GM21723 (cell line): ENCODE measurements around the gene TMEM44.
"Not testable (repeated sequence)": the region's sequence is repeated elsewhere in the genome, so short reads cannot be mapped to it uniquely, and the experiment has no call there.

Source experiments
- ATAC-seq: cut with Tn5 transposase; IDR thresholded peaks from one replicate; pipeline ENCODE4 v1.9.1; 2021; ENCODE audit warnings: mild to moderate bottlenecking, moderate library complexity; ENCODE audit not compliant: unreplicated experiment

TMEM44 gene

GRCh38 chr3:194610689-194611088 lies 22.5 kb downstream of the TMEM44 start:
- ATAC-seq, result no peak

- ATAC-seq, result no peak
These were observed 23.6 kb downstream of the TMEM44 start for GRCh38 chr3:194609601-194610000.

- no peak for ATAC-seq
These were observed 24.2 kb downstream of the TMEM44 start for GRCh38 chr3:194608981-194609380.

- no peak for ATAC-seq
These were observed 25.4 kb downstream of the TMEM44 start for GRCh38 chr3:194607592-194608389.

GRCh38 chr3:194606941-194607340 lies 26.3 kb downstream of the TMEM44 start:
- ATAC-seq, result no peak

GRCh38 chr3:194606163-194606562 lies 27.1 kb downstream of the TMEM44 start:
- no peak for ATAC-seq

GRCh38 chr3:194605314-194605713 lies 27.9 kb downstream of the TMEM44 start:
- not testable (repeated sequence) for ATAC-seq

GRCh38 chr3:194604837-194605236 lies 28.4 kb downstream of the TMEM44 start:
- no peak for ATAC-seq

- no peak for ATAC-seq
These were observed 29.1 kb downstream of the TMEM44 start for GRCh38 chr3:194604126-194604525.

GRCh38 chr3:194602669-194603171 lies 30.5 kb downstream of the TMEM44 start:
- no peak for ATAC-seq

GRCh38 chr3:194598771-194599557 lies 34.3 kb downstream of the TMEM44 start:
- ATAC-seq, result no peak

- ATAC-seq, result no peak
These were observed 36.3 kb downstream of the TMEM44 start for GRCh38 chr3:194596906-194597305.

- no peak for ATAC-seq
These were observed 40.1 kb downstream of the TMEM44 start for GRCh38 chr3:194592798-194593752.

GRCh38 chr3:194588741-194589140 lies 44.5 kb downstream of the TMEM44 start:
- ATAC-seq, result no peak

- ATAC-seq, result no peak
These were observed 45.0 kb downstream of the TMEM44 start for GRCh38 chr3:194588236-194588635.

- ATAC-seq, result no peak
These were observed 45.7 kb downstream of the TMEM44 start for GRCh38 chr3:194587438-194587931.

- no peak for ATAC-seq
These were observed 46.4 kb downstream of the TMEM44 start for GRCh38 chr3:194586836-194587235.

- ATAC-seq, result no peak
These were observed 47.3 kb downstream of the TMEM44 start for GRCh38 chr3:194585880-194586281.

- no peak for ATAC-seq
These were observed 48.4 kb downstream of the TMEM44 start for GRCh38 chr3:194584866-194585265.

- ATAC-seq, result peak; percentile 1
These were observed 48.9 kb downstream of the TMEM44 start for GRCh38 chr3:194584320-194584776.
